H1 (cell line): ENCODE data around the gene IL31RA. TPM values are rescaled to one million over a fixed set of nuclear protein-coding genes. Genes with fewer than 3 reads are reported as not detected.

Source experiments
- CTCF ChIA-PET: fragments of 300-600 bp; sonication (Branson Sonifier 250); formaldehyde crosslinking; loops from one replicate; lab custom pipeline; 2021; ENCODE audit not compliant: partially characterized antibody; lab: Charles Lee
- POLR2A ChIA-PET: fragments of 300-600 bp; sonication (Branson Sonifier 250); formaldehyde crosslinking; loops from one replicate; lab custom pipeline; 2021; ENCODE audit warnings: inconsistent platforms; ENCODE audit not compliant: partially characterized antibody; lab: Charles Lee
- DNase-seq, 2 experiments: peaks; one replicate each; pipeline versions ENCODE4 v3.0.0 to v3.0.0-alpha.2; 2010 to 2022; ENCODE audit warnings: low spot score in 2 of 2, low read depth in 1 of 2, mixed read lengths in 1 of 2
- FAIRE-seq: peaks from 2 replicates; lab custom pipeline; 2011; peaks lifted over from hg19 to GRCh38; lab: Jason Lieb, UNC
- H2AFZ ChIP-seq: 2 replicates; pipeline ENCODE4 v1.8.1; 2012; ENCODE audit warnings: low read length, inconsistent platforms
- H2AK5ac ChIP-seq: 2 replicates; pipeline ENCODE4 v1.6.1; 2013; ENCODE audit warnings: low read depth, low read length
- H2BK120ac ChIP-seq: replicated peaks from 2 replicates; pipeline ENCODE3; 2013; ENCODE audit warnings: low read depth, low read length, inconsistent platforms
- H2BK12ac ChIP-seq: 2 replicates; pipeline ENCODE4 v1.6.1; 2013; ENCODE audit warnings: low read depth, low read length
- H2BK15ac ChIP-seq: 2 replicates; pipeline ENCODE4 v1.6.1; 2013; ENCODE audit warnings: low read length
- H2BK20ac ChIP-seq: 2 replicates; pipeline ENCODE4 v1.6.1; 2013; ENCODE audit warnings: low read length
- H2BK5ac ChIP-seq: 2 replicates; pipeline ENCODE4 v1.6.1; 2013; ENCODE audit warnings: low read depth, low read length
- H3K14ac ChIP-seq: 2 replicates; pipeline ENCODE4 v1.6.1; 2013; ENCODE audit warnings: inconsistent platforms; ENCODE audit not compliant: insufficient read length
- H3K18ac ChIP-seq: 2 replicates; pipeline ENCODE4 v1.6.1; 2013; ENCODE audit warnings: low read length; ENCODE audit errors: extremely low read depth
- H3K23ac ChIP-seq: 2 replicates; pipeline ENCODE4 v1.6.1; 2013; ENCODE audit warnings: inconsistent platforms; ENCODE audit not compliant: insufficient read length
- H3K23me2 ChIP-seq: 2 replicates; pipeline ENCODE4 v1.6.1; 2013; ENCODE audit warnings: low read depth, low read length
- H3K27ac ChIP-seq: 2 replicates; pipeline ENCODE4 v1.6.1; 2011; ENCODE audit warnings: low read depth, low read length, inconsistent platforms
- H3K27me3 ChIP-seq, 4 experiments: replicated peaks in 1 of 4; 1 replicate in 1 of 4; 2 replicates in 3 of 4; pipeline versions ENCODE4 v1.6.1 to v1.8.1; 2011 to 2013; ENCODE audit warnings: low read length in 3 of 4, mild to moderate bottlenecking in 3 of 4, inconsistent platforms in 2 of 4, mixed read lengths in 2 of 4, moderate library complexity in 1 of 4; ENCODE audit not compliant: control insufficient read depth in 3 of 4, insufficient read depth in 3 of 4; ENCODE audit errors: extremely low read depth in 1 of 4
- H3K36me3 ChIP-seq, 4 experiments: 2 replicates each; pipeline versions ENCODE4 v1.6.1 to v1.8.1; 2011 to 2013; ENCODE audit warnings: mild to moderate bottlenecking in 4 of 4, low read length in 3 of 4, moderate library complexity in 2 of 4, control low read depth in 1 of 4, inconsistent platforms in 1 of 4; ENCODE audit not compliant: insufficient read depth in 4 of 4, control insufficient read depth in 2 of 4
- H3K4ac ChIP-seq: replicated peaks from 2 replicates; pipeline ENCODE3; 2013; ENCODE audit warnings: low read length, low read depth, mixed read lengths, inconsistent platforms; ENCODE audit not compliant: insufficient read length
- H3K4me1 ChIP-seq, 4 experiments: replicated peaks in 1 of 4; 1 replicate in 1 of 4; 2 replicates in 3 of 4; pipeline versions ENCODE4 v1.6.1 to v1.8.1; 2011 to 2013; ENCODE audit warnings: low read length in 3 of 4, inconsistent platforms in 2 of 4, mixed read lengths in 1 of 4; ENCODE audit not compliant: insufficient read depth in 4 of 4, control insufficient read depth in 3 of 4
- H3K4me2 ChIP-seq, 2 experiments: 2 replicates each; pipeline versions ENCODE4 v1.6.1 to v1.8.1; 2011 to 2013; ENCODE audit warnings: low read depth in 2 of 2, low read length in 2 of 2, control low read depth in 1 of 2, inconsistent platforms in 1 of 2, mild to moderate bottlenecking in 1 of 2; ENCODE audit not compliant: insufficient read depth in 1 of 2
- H3K4me3 ChIP-seq, 4 experiments: fragments of 200-600, 300-600 bp in 1 of 4; sonication (generic), shearing (Covaris generic), sonication (Bioruptor Twin) in 1 of 4; 2 replicates each; pipeline versions ENCODE4 v1.5.1 to v1.8.1; 2011 to 2016; ENCODE audit warnings: low read length in 4 of 4, low read depth in 3 of 4, control low read depth in 2 of 4, inconsistent platforms in 2 of 4, mild to moderate bottlenecking in 2 of 4, mixed read lengths in 1 of 4, moderate library complexity in 1 of 4; ENCODE audit not compliant: insufficient read depth in 2 of 4; ENCODE audit errors: extremely low read depth in 1 of 4
- H3K56ac ChIP-seq: replicated peaks from 2 replicates; pipeline ENCODE3; 2013; ENCODE audit warnings: low read depth, mild to moderate bottlenecking, mixed read lengths, low read length, inconsistent platforms; ENCODE audit not compliant: insufficient read length
- H3K79me1 ChIP-seq: 2 replicates; pipeline ENCODE4 v1.6.1; 2013; ENCODE audit warnings: low read depth, low read length, control low read depth
- H3K79me2 ChIP-seq, 2 experiments: 2 replicates each; pipeline versions ENCODE4 v1.6.1 to v1.8.1; 2012 to 2013; ENCODE audit warnings: low read length in 2 of 2, mild to moderate bottlenecking in 2 of 2, inconsistent platforms in 1 of 2; ENCODE audit not compliant: insufficient read depth in 2 of 2, control insufficient read depth in 1 of 2
- H3K9ac ChIP-seq, 4 experiments: replicated peaks in 1 of 4; 1 replicate in 1 of 4; 2 replicates in 3 of 4; pipeline versions ENCODE4 v1.6.1 to v1.8.1; 2011 to 2013; ENCODE audit warnings: low read depth in 3 of 4, low read length in 3 of 4, control low read depth in 2 of 4, mild to moderate bottlenecking in 2 of 4, moderate library complexity in 2 of 4, inconsistent platforms in 1 of 4; ENCODE audit errors: extremely low read depth in 1 of 4
- H3K9me3 ChIP-seq, 2 experiments: 2 replicates each; pipeline versions ENCODE4 v1.6.1 to v1.8.1; 2012 to 2013; ENCODE audit warnings: mild to moderate bottlenecking in 2 of 2, moderate library complexity in 2 of 2, control low read depth in 1 of 2, inconsistent platforms in 1 of 2, low read depth in 1 of 2, low read length in 1 of 2, mixed read lengths in 1 of 2; ENCODE audit not compliant: insufficient read depth in 2 of 2
- H4K20me1 ChIP-seq, 2 experiments: replicated peaks in 1 of 2; 2 replicates each; pipeline versions ENCODE3 to v1.8.1; 2011 to 2013; ENCODE audit warnings: inconsistent platforms in 2 of 2, low read length in 2 of 2, mild to moderate bottlenecking in 1 of 2; ENCODE audit not compliant: insufficient read depth in 2 of 2, control insufficient read depth in 1 of 2
- H4K5ac ChIP-seq: 2 replicates; pipeline ENCODE4 v1.6.1; 2013; ENCODE audit warnings: low read length, low read depth, mixed read lengths, inconsistent platforms; ENCODE audit not compliant: insufficient read length
- H4K8ac ChIP-seq: 2 replicates; pipeline ENCODE4 v1.8.0; 2013; ENCODE audit warnings: mild to moderate bottlenecking, moderate library complexity, low read length, inconsistent platforms; ENCODE audit not compliant: insufficient read depth; ENCODE audit errors: extremely low read depth
- H4K91ac ChIP-seq: replicated peaks from 2 replicates; pipeline ENCODE3; 2013; ENCODE audit warnings: low read length, mixed read lengths, inconsistent platforms; ENCODE audit not compliant: insufficient read length
- BACH1 ChIP-seq: IDR thresholded peaks from 2 replicates; pipeline ENCODE4 v1.6.1; 2012; ENCODE audit warnings: low read length, improper control_type of control experiment
- CHD1 ChIP-seq: IDR thresholded peaks from 2 replicates; pipeline ENCODE4 v1.6.1; 2012; ENCODE audit warnings: low read depth, low read length, improper control_type of control experiment
- CHD2 ChIP-seq: IDR thresholded peaks from 2 replicates; pipeline ENCODE4 v1.6.1; 2012; ENCODE audit warnings: low read length, improper control_type of control experiment
- CREB1 ChIP-seq: IDR thresholded peaks from 2 replicates; pipeline ENCODE4 v1.6.1; 2012; ENCODE audit warnings: inconsistent platforms
- FOSL1 ChIP-seq: IDR thresholded peaks from 2 replicates; pipeline ENCODE4 v1.6.1; 2011; ENCODE audit warnings: mild to moderate bottlenecking, low read depth, low read length, moderate library complexity; ENCODE audit not compliant: insufficient read depth
- HDAC2 ChIP-seq, 2 experiments: fragments of 300-600 bp in 1 of 2; sonication (generic) in 1 of 2; IDR thresholded peaks; 2 replicates each; pipeline ENCODE4 v1.6.1; 2011 to 2012; ENCODE audit warnings: low read depth in 2 of 2, low read length in 2 of 2, mild to moderate bottlenecking in 2 of 2, moderate library complexity in 2 of 2, borderline replicate concordance in 1 of 2, inconsistent platforms in 1 of 2
- JUN ChIP-seq: IDR thresholded peaks from 2 replicates; pipeline ENCODE4 v1.6.1; 2011; ENCODE audit warnings: low read depth, mild to moderate bottlenecking, improper control_type of control experiment, low read length
- KDM5A ChIP-seq: fragments of 200-600 bp; IDR thresholded peaks from 2 replicates; pipeline ENCODE4 v1.7.1; 2012; ENCODE audit warnings: mild to moderate bottlenecking, low read length, inconsistent platforms, mixed read lengths
- MAX ChIP-seq: IDR thresholded peaks from 2 replicates; pipeline ENCODE4 v1.6.1; 2012; ENCODE audit warnings: inconsistent platforms
- POU5F1 ChIP-seq: IDR thresholded peaks from 2 replicates; pipeline ENCODE4 v1.6.1; 2011; ENCODE audit warnings: low read depth, mild to moderate bottlenecking, low read length, moderate library complexity
- SIRT6 ChIP-seq: IDR thresholded peaks from one replicate; pipeline ENCODE4 v1.7.1; 2012; ENCODE audit warnings: low read length, inconsistent platforms
- SP2 ChIP-seq: IDR thresholded peaks from 2 replicates; pipeline ENCODE4 v1.6.1; 2012; ENCODE audit warnings: mild to moderate bottlenecking, low read length, inconsistent platforms
- TEAD4 ChIP-seq: IDR thresholded peaks from 2 replicates; pipeline ENCODE4 v1.6.1; 2012; ENCODE audit warnings: low read depth, low read length, inconsistent platforms, mixed read lengths
- USF2 ChIP-seq: IDR thresholded peaks from 2 replicates; pipeline ENCODE4 v1.6.1; 2011; ENCODE audit warnings: low read length, improper control_type of control experiment
- ZNF274 ChIP-seq: IDR thresholded peaks from 2 replicates; pipeline ENCODE4 v1.7.0; 2012; ENCODE audit warnings: low read length, borderline replicate concordance; ENCODE audit errors: extremely low read depth
- WGBS, 2 experiments: shearing (Covaris generic) in 1 of 2; methylation state at CpG; one replicate each; pipeline versions ENCODE4 v1.1.6 to v1.1.7; 2013 to 2015; ENCODE audit warnings: low lambda C conversion rate in 2 of 2, mixed read lengths in 2 of 2, inconsistent platforms in 1 of 2, low coverage in 1 of 2, missing lambda C conversion rate in 1 of 2; ENCODE audit not compliant: insufficient replicate concordance in 2 of 2, insufficient coverage in 1 of 2, insufficient read length in 1 of 2; ENCODE audit errors: extremely low coverage in 1 of 2, missing lambda C conversion rate in 1 of 2; 5-methylcytosine and 5-hydroxymethylcytosine counted together
- polyA plus RNA-seq, 7 experiments: library from polyadenylated mRNA; depleted of rRNA in 3 of 7; stranded (reverse) in 5 of 7; unstranded in 2 of 7; fragments of >200 nt in 5 of 7; fragments of 200-250 nt in 2 of 7; gene quantifications; 1 replicate in 5 of 7; 2 replicates in 1 of 7; 4 replicates in 1 of 7; pipeline versions ENCODE4 v1.2.1 to v1.2.3, GENCODE V29; 2011 to 2013; ENCODE audit warnings: missing spikeins in 2 of 7, mixed read lengths in 2 of 7
- total RNA-seq: library from RNA; stranded (reverse); fragmentation: NEBNext Ultra II Directional; extraction: Animal tissue kit (Norgen Biotek cat#: 25700); gene quantifications from 2 replicates; pipeline ENCODE4 v1.2.1, GENCODE V29; 2021

Gene IL31RA
- total and polyA plus RNA-seq, 2 of the 8 experiments (the other 6 are each of a cell fraction or from before 2014, with no cell fraction given): not detected

- H3K79me2 ChIP-seq: no peaks in the 10 kb centered on the region
- no peak overlapping the region for H2BK5ac ChIP-seq
- no peak overlapping the region for H4K8ac ChIP-seq
- 92% methylated on average over 5 of the region's 5 CpGs; no CpG with 5 or more reads in 1 of the 2 experiments for WGBS, 2 experiments
- no peaks in the 10 kb centered on the region for H3K4me1 ChIP-seq
- H3K4me2 ChIP-seq: no peak overlapping the region
- H4K5ac ChIP-seq: no peak overlapping the region
- H3K23ac ChIP-seq: no peak overlapping the region
- H3K14ac ChIP-seq: no peak overlapping the region
- no peak for FAIRE-seq
- POLR2A ChIA-PET: interaction anchor here (0.6 to 0.7 kb wide), 2 partner anchors 175 to 936 kb away, joined by 3 read pairs; no protein-coding TSS in a partner anchor
- H3K18ac ChIP-seq: no peak overlapping the region
- H3K27me3 ChIP-seq: no peaks in the 10 kb centered on the region
- DNase-seq: no peak
- no peak overlapping the region for H2AFZ ChIP-seq
- no peaks in the 10 kb centered on the region for H3K23me2 ChIP-seq
- CTCF ChIA-PET: interaction anchor here (0.6 to 1.3 kb wide), 2 partner anchors 13 to 105 kb away, joined by 3 to 4 read pairs; no protein-coding TSS in a partner anchor
- H4K20me1 ChIP-seq: no peaks in the 10 kb centered on the region
- H2AK5ac ChIP-seq: no peak overlapping the region
- H2BK12ac ChIP-seq: no peak overlapping the region
- no peak overlapping the region for H2BK20ac ChIP-seq
- H3K9me3 ChIP-seq: no peaks in the 10 kb centered on the region
- H3K9ac ChIP-seq: no peak overlapping the region
- no peak overlapping the region for H2BK120ac ChIP-seq
- no peak overlapping the region for H3K27ac ChIP-seq
- H3K4ac ChIP-seq: no peak overlapping the region
- H2BK15ac ChIP-seq: no peak overlapping the region
- no peak overlapping the region for H3K4me3 ChIP-seq
- no peaks in the 10 kb centered on the region for H3K36me3 ChIP-seq
- H3K79me1 ChIP-seq: no peaks in the 10 kb centered on the region
- H3K56ac ChIP-seq: no peak overlapping the region
- no peak overlapping the region for H4K91ac ChIP-seq
- TF ChIP-seq MAX (no peak), JUN (no peak), CHD2 (no peak), BACH1 (no peak), ZNF274 (no peak), POU5F1 (no peak), HDAC2 (IDR thresholded peaks at IDR 0.05; ENCODE audit: borderline replicate concordance in 1 of 2, low read depth in 2 of 2, low read length in 2 of 2) (no peak), SIRT6 (no peak), TEAD4 (no peak), CREB1 (no peak), USF2 (no peak), FOSL1 (no peak), KDM5A (no peak), SP2 (no peak), CHD1 (no peak)
Observed at GRCh38 chr5:55888205-55888604, 37.0 kb downstream of the IL31RA start.
